ENCODE data around the gene OCSTAMP. TPM values are rescaled to one million over a fixed set of nuclear protein-coding genes. Genes with fewer than 3 reads are reported as not detected.

OCSTAMP gene
- total and polyA plus RNA-seq, 10 of the 15 experiments (the other 5 are each of a cell fraction or from before 2014, with no cell fraction given) = 0.09 to 0.46 (median 0.22) TPM; not detected in 2

DNA sequence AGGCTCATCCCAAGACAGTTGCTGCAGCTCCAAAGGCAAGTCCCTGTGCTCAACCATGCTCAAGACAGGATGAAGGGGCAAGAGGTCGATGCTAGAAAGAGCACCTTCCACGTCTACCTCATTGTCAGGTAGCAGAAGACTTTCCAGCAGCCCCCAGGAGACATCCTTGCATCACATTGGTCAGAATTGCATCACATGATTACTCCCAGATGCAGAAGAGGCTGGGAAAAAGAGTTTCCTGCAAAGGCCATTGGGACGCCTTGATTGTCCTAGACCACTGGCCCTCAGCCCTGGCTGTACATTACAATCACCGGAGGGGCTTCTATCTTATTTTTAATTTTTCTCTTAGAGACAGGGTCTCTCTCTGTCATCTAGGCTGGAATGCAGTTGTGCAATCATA is 19.8 kb downstream of the OCSTAMP start (continued):
- TF ChIP-seq LARP7 (IDR thresholded peaks at IDR 0.05) = no peak
- no peak for TF ChIP-seq SUZ12 (IDR thresholded peaks at IDR 0.05; ENCODE audit: unreplicated experiment)
- TF ChIP-seq, protein P1, sequence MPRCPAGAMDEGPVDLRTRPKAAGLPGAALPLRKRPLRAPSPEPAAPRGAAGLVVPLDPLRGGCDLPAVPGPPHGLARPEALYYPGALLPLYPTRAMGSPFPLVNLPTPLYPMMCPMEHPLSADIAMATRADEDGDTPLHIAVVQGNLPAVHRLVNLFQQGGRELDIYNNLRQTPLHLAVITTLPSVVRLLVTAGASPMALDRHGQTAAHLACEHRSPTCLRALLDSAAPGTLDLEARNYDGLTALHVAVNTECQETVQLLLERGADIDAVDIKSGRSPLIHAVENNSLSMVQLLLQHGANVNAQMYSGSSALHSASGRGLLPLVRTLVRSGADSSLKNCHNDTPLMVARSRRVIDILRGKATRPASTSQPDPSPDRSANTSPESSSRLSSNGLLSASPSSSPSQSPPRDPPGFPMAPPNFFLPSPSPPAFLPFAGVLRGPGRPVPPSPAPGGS (IDR thresholded peaks at IDR 0.05; ENCODE audit: borderline replicate concordance, insufficient read depth, low read depth, low read length, poor library complexity, severe bottlenecking) = no peak
- no peak for TF ChIP-seq BRCA1 (IDR thresholded peaks at IDR 0.05; ENCODE audit: low read depth, low read length)
- TF ChIP-seq, protein P2, sequence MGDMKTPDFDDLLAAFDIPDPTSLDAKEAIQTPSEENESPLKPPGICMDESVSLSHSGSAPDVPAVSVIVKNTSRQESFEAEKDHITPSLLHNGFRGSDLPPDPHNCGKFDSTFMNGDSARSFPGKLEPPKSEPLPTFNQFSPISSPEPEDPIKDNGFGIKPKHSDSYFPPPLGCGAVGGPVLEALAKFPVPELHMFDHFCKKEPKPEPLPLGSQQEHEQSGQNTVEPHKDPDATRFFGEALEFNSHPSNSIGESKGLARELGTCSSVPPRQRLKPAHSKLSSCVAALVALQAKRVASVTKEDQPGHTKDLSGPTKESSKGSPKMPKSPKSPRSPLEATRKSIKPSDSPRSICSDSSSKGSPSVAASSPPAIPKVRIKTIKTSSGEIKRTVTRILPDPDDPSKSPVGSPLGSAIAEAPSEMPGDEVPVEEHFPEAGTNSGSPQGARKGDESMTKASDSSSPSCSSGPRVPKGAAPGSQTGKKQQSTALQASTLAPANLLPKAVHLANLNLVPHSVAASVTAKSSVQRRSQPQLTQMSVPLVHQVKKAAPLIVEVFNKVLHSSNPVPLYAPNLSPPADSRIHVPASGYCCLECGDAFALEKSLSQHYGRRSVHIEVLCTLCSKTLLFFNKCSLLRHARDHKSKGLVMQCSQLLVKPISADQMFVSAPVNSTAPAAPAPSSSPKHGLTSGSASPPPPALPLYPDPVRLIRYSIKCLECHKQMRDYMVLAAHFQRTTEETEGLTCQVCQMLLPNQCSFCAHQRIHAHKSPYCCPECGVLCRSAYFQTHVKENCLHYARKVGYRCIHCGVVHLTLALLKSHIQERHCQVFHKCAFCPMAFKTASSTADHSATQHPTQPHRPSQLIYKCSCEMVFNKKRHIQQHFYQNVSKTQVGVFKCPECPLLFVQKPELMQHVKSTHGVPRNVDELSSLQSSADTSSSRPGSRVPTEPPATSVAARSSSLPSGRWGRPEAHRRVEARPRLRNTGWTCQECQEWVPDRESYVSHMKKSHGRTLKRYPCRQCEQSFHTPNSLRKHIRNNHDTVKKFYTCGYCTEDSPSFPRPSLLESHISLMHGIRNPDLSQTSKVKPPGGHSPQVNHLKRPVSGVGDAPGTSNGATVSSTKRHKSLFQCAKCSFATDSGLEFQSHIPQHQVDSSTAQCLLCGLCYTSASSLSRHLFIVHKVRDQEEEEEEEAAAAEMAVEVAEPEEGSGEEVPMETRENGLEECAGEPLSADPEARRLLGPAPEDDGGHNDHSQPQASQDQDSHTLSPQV (IDR thresholded peaks at IDR 0.05) = no peak
- no peak for TF ChIP-seq MTA3 (IDR thresholded peaks at IDR 0.05; ENCODE audit: borderline replicate concordance, low read length)
- TF ChIP-seq PAX8 (IDR thresholded peaks at IDR 0.05) = no peak
- TF ChIP-seq IKZF2 (IDR thresholded peaks at IDR 0.05) = no peak
- no peak for TF ChIP-seq STAT3 (IDR thresholded peaks at IDR 0.05; ENCODE audit: low read depth, low read length)
